GM18861 (cell line): Measurements from ENCODE around the gene C21orf91.

ENCODE experiments used
- ATAC-seq: cut with Tn5 transposase; IDR thresholded peaks from one replicate; pipeline ENCODE4 v1.9.1; 2021; ENCODE audit not compliant: unreplicated experiment

C21orf91 gene

DNA sequence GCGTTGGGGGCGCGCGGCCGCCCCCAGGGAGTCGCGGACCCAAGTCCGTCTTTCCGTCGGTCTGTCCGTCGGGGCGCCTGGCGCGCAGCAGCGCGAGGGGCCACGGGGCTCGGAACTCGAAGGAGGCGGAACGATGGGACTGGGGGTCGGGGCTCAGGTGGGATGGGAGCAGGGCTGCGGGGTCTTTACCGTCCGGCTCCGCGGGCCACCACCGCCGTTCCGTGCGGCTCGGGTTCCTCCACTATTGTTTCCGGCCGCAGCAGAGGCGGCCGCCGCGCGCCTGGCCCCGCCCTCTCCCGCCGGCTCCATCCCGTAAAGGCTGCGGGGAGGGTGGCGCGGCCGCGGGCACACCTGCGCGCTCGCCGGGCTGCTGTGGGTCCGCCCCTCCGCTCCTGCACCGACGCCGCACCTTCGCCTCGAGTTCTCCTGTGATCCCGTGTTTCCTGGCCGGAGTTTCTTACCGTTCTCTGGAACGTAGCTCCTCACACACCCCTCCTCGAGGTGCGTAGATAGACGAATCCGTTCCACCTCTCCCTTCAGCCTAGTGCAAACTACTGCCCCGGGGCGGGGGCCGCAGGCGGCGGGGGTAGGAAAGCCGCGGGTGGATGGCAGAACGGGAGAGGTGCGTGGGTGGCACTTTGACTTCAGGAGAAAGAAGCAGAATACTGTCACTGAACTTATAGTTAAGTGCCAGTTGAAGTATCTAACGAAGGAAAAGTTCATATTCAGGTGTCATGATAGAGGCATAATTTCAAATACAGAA, at the start of gene C21orf91:
C21orf91 (minus strand) TSS at position 243 of the 763 bp plus-strand sequence. CDS start 1,038 bp downstream, outside the sequence.
- ATAC-seq, result peak; percentile 74

DNA sequence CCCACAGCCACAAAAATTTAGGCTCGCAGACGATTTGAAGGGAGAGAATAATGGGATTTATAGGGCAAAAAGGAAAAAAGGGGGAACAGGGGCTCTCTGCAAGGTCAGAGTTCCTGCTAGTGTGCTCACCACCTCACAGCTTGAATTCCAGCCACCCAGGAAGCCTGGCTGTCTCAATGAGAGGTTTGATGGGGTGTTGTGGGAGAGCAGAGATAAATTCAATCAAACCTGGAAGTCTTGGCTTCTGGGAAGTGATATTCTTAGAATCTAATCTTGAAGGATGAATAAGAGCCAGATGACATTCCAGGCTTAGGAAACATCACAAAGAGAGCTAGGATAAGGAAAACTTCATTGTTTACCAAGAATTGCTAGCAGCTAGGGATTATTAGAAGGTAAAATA, 47.4 kb upstream of the C21orf91 start:
- no peak for ATAC-seq

DNA sequence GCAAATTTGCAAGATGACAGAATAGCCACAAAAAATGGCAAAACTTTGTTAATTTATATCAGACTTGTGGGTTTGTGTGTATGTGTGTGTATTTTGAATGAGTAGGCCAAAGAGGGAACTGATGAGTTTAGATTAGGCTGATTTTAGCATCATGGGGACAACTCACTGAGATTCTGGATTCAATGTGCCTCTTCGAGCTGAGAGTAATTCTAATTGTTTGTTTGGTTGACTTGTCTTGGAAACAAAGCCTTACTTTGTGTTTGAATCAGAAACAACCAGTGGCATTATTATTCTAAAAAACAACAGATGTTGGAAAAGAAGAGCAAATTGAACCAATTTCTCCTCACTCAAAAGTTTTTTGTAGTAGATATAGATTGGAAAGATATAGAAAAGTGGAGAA, 40.5 kb upstream of the C21orf91 start:
- no peak for ATAC-seq

DNA sequence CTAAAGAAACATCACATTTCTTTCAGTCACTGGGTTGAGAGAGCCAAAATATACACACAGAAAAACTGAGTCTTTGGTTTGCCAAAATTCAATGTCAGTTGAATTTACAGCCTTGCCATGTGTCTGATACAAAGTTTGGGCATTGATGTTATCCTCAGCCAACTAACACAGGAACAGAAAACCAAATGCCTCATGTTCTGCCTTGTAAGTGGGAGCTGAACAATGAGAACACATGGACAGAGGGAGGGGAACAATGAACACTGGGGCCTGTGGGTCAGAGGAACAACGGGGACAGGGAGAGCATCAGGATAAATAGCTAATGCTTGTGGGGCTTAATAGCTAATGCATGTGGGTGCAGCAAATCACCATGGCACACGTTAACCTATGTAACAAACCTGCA, 39.6 kb upstream of the C21orf91 start:
- no peak for ATAC-seq

DNA sequence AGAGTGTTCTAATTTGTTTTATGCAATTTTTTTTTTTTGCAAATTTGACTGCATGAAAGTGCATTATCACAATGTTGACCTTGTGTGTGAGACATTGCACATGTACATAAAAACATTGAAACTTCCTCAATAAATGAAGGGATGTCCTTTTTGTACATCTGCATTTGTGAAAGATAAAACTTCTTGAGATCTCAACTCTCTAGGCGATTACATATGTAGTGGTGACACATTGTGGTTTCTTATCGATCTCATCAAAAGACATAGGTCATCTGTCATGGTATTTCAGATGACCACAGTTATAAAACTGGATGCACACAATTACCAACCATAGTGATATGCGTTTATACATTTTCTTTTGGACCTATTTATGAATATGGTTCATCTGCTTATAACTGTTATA, 35.6 kb upstream of the C21orf91 start:
- no peak for ATAC-seq

DNA sequence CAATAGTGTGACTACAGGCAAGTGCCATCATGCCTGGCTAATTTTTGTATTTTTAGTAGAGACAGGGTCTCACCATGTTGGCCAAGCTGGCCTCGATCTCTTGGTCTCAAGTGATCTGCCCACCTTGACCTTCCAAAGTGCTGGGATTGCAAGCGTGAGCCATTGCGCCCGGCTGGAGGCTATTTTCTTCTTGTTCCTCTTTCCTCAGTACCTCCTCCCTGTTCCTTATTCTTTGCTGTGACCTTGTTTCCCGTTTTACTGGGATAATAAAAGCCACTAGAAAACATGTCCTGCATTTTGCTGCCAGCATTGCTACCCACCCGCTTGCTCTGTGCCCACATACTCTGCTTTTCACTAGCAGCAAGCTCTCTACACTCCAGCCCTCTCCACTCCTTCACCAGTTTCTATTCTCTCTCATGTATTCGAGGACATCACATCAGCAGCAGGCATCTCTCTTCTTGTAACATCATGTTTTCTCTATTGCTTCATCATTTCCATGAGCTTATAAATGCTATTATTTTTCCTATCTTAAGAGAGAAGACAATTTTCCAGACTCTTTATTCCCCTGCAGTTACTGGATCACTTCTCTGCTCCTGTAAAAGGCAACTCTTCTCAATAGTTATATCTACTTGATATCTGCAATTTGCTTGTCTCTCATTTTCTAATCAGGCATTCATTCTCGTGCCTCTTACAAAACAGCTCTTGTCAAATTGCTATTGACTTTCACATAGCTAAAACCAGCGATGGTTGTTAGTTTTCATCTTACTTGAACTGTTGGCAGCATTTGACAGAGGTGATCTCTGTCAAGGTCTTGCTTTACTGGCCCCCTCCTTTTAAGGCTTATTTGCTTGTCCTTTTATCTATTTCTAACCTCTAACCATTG, 34.5 kb upstream of the C21orf91 start:
- no peak for ATAC-seq

DNA sequence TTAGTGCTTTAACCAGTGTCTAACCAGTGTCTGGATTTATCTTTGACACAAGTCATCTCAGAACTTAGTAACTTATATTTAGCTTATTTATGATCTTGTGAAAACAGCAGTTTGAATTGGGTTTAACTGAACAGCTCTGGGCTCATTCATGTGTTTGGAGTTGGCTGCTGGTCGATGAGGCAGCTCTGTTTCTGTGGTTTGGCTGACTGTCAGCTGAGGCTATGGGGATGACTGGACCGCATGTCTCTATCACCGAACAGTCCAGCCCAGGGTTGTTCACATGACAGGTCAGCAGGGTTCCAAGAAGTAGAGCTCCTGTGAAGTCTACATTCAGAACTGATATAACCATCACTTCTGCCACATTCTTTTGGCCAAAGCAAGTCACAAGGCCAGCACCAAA, 29.1 kb upstream of the C21orf91 start:
- ATAC-seq, result peak; percentile 90

DNA sequence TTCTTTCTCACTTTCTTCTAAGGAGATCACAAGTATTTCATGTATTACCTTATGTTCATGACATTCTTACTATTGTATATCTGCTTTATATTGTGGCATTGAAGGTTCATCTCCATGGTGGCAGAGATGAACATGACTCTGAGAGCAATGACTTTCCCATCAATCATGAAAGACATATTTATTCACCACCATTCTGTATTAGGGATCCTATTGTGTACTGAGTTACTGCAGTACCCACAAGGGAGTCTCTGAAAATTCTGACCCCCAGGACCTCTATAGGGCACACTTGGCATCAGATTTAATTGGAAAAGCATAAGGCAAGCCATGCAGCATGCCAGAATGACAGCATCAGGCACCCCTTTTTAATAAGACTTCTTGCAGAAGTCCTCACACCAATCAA, 21.9 kb upstream of the C21orf91 start:
- ATAC-seq, result no peak

DNA sequence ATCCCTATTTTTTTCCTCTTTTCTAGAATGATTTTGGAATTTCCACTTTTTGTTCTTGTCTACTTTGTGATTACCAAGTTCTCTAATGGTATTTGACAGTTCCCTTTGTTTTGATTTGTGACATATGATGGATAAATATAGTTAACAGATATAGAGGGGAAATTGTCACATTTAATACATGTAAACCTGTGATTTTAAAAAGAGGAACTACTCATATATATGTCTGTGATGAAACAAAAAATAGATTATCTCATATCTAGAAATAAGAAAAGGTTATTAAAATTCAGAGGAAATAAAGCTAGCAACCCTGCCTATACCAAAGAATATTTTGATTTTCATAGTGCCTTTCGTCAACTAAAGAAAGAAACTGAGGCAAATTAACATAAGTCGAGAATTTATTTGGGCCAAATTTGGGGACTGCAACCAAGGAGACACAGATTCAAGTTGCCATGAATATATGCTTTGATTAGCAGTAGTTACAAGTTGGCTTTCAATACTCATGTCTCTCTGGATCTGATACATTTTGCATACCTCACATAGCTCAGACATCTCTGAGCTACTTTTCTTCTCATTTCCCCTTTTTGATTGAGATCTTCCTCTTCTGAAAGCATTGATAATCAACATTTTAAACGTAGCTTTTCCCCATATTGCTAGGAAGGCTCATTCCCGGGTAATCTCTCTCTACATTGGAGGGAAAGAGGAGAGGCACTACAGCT, 15.6 kb upstream of the C21orf91 start:
- no peak for ATAC-seq

DNA sequence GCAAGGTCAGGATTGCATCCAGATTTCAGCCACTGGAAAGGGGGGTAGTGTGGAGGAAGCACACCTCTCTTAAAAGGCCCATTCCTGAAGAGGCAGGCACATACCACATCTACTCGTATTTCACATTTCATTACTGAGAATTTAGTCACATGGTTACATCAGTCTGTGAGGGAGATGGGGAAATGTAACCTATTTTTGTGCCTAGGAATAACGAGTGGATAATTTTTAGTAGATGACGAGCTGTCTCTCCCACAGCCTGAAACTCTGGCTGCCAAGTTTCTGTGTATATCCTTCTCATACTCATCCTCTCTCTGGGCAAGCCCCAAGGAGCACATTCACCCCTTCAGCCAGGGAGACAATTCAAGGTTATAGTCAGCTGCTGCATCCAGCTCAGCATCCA, 10.3 kb upstream of the C21orf91 start:
- no peak for ATAC-seq

DNA sequence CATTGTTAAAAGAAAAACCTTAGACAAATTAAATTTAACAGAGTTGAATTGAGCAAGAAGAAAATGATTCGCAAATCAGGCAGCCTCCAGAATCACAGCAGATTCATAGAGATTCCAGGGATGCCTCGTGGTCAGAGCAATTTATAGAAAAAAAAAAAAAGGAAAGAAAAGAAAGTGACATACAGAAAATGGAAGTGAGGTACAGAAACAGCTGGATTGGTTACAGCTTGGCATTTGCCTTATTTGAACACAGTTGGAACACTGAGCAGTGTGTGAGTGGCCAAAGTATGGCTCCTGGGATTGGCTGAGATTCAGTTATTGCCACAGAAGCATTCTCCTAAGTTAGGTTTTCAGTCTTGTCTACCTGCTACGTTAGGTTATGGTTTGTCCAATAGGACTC, 9.1 kb upstream of the C21orf91 start:
- ATAC-seq, result no peak

DNA sequence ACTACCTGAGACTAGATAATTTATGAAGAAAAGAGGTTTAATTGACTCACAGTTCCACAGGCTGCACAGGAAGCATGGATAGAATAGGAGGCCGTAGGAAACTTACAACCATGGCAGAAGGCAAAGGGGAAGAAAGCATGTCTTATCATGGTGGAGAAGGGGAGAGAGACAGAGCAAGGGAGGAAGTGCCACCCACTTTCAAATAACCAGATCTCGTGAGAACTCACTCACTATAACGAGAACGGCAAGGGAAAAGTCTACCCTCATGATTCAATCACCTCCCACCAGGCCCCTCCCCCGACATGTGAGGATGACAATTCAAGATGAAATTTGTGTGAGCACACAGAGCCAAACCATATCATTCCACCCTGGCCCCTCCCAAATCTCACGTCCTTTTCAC, 4.7 kb upstream of the C21orf91 start:
- no peak for ATAC-seq

DNA sequence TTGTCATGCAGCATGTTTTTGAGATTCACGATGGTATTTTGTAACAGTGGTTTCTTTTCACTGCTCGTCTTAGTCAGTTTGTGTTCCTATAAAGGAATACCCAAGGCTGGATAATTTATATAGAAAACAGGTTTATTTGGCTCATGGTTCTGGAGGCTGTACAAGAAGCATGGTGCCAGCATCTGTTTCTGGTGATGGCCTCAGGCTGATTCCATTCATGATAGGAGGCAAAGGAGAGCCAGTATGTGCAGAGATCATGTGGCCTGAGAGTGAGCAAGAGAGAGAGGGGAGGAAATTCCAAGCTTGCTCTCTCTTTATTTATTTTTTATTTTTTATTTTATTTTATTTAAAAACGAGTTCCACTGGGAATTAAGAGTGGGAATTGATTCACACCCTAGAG, 2.0 kb upstream of the C21orf91 start:
- no peak for ATAC-seq

DNA sequence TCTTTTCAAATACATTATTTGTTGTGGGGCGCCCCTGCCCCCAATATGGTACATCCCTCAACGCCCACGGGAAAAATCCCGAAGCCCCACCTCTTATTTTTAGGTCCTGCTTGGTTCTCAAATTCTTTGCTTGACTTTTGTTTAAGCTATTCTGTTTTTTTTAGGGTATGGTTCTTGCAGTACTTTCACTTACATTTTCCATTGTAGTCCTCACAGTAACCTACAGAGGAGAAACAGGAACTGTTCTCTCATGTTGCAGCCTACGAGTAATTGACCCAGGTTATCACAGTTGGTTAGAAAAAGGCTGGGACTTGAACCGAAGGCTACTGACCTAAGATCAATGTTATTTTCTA, 697 bp upstream of the C21orf91 start:
- peak; percentile 64 for ATAC-seq

DNA sequence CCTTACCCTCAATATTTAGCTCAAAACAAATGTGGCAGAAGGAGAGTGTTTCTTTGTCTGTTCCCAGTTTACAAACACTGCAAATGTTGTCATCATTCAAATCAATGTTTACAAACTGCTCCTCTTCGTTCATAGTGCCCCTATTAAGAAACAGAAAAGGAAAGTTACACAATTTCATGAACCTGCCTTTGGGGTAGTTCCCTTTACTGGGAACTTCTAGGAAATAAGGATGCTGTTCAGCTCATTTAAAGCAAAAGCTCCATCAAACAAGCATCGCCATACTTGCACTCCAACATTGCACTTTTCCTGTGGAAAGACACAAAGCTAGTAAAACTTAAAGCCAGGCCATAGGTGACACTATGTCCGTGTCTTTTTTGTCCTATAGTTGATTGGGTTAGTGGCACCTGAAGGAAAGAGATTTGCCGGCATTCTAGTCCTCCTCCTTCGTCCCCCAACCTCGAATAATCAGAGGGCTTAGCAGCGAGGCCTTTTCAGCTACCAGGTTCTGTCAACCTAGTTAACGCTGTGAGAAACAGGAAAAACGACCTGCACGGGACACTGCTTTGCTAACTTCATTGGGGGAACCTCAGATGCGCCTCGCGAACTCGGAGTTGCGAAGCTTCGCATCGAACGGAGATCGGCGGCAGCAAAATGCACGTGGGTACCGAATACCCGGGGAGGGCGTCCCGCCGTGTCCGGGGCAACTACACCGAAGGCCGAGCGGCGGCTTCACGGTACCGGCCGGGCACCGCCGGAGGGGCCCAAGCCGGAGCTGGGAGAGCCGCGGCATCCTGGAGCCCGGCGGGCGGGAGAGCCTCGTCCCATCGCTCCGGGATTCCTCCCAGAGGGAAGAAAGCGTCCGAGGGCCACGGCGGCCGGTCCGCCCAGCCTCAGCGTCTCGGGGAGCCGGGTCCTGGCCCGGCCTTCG, 706 bp downstream of the C21orf91 start:
- no peak for ATAC-seq

DNA sequence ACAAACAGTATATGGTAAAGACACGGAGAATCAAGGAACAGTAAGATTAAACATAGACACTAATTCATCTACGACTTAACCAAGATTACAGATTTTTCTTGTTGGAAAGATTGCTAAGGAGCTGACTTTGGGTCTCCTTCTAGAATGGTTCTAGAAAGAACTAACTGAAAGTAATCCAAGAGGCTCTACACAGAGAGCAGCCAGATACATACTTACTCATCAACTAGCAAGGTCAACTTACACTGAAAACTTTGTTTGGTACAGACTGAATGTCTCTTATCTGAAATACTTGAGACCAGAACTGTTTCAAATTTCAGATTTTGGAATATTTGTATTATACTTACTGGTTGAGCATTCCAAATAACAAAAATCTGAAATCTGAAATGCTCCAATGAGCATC, 5.8 kb downstream of the C21orf91 start:
- ATAC-seq, result no peak

DNA sequence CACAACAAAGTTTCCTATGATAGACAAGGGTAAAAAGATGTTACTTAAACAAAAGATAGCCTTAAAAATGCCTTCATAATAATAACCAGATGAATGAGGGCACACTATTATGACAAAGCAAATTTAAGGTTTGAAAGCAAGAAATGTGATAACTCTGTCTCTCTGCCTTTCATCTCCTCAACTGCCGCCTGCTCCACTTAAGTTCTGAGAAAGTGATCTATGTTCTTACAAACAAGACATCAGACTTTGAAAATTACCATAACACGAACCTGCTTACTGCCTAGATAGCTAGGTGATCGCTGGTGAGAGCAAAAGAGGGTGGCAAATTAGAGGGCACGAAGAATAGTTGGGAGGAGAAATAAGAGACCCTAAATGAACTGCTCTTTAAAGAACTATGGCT, 13.2 kb downstream of the C21orf91 start:
- no peak for ATAC-seq

DNA sequence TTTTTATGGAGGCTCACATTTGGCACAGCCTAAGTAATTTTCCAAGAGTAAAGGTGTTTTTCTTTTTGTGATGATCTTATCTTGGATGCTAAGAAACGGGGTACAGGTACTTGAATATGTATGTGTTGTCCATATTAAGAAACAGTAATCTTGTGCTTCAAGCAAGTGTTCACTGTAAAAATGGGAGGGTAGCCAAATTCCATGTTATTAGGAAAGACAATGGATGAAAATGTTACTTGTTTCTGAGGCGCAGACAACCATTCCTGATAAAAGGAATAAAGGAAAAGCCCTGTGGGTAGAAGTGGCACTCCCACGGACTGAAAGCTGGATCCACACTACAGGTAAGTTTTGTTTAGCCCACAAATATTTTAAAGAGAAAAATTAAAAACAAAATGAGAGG, 15.6 kb downstream of the C21orf91 start:
- ATAC-seq, result no peak

DNA sequence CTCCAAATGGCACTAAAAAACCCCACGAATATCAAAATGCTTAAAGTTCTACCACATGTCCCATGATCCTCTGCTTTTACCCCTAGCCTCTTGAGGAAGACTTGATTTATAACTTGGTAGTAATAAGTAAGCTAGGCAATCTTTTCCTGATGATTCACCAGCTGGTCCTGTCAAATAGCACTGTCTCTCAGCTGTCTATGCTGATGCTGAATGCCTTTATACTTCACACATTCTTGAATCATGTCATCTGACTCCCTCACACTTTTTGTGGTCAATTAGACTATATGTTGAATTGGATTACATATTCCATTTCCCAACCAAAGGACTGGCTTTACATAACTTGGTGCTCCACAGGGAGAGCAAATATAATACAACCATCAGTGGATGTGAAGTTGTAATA, 16.6 kb downstream of the C21orf91 start:
- no peak for ATAC-seq

DNA sequence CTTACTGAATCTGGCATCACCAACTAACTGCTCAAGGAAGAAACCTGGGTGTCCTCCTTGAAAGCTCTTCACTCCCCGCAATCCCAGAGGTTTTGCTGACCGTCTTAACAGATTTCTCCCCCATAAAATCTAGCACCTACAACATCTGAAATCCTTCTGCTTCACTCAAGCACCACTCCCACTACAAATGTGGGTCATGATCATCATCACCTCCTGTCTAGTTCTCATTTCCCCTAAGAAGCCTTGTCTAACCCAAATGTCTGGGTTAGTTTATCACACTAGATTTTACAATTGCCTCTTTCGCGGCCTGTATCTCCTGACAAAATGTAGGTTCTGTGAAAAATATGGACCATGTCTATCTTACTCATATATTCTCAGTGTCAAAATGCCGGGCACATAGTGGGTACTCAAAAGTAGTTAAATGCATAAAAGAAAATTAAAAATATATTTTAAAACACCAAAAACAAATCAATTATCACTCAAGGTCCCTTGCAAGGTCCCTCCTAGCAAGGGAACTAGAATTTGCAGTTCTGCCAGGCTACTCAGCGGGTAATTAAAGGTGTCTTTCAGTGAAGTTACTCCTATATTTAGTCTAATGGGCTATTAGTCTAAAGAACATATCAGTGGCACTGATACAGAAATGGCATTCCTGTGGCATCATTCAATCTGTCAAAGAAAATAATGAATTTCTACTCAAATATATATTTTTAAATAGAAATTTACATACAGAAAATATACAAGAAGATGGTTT, 19.6 kb downstream of the C21orf91 start:
- no peak for ATAC-seq
